IMR-90 (cell line): ENCODE measurements around the gene CDC42BPA. TPM values are rescaled to one million over a fixed set of nuclear protein-coding genes. Genes with fewer than 3 reads are reported as not detected.

Source experiments
- ATAC-seq: fragments of 200-7000 bp; cut with Tn5 transposase; 2 replicates; pipeline ENCODE4 v1.9.1; 2020; ENCODE audit warnings: low read depth, mild to moderate bottlenecking, moderate library complexity
- BruUV-seq: library from RNA; stranded (reverse); fragments of 400-500 nt; replicated peaks from 2 replicates; lab custom pipeline; 2021; lab: Mats Ljungman, UMichigan
- CTCF ChIA-PET: fragments of 300-600 bp; formaldehyde crosslinking; extraction: SDS; loops from one replicate; lab custom pipeline; 2021; ENCODE audit warnings: antibody characterized with exemption; lab: Yijun Ruan, JAX
- POLR2A ChIA-PET: fragments of 300-600 bp; sonication (Branson Sonifier 250); formaldehyde crosslinking; loops from one replicate; lab custom pipeline; 2022; ENCODE audit warnings: antibody characterized with exemption; ENCODE audit not compliant: unreplicated experiment; lab: Charles Lee
- DNase-seq: peaks from one replicate; pipeline ENCODE4 v3.0.0; 2013
- H2AFZ ChIP-seq: replicated peaks from 2 replicates; pipeline ENCODE3; 2013; ENCODE audit warnings: low read length, mild to moderate bottlenecking; ENCODE audit not compliant: poor library complexity
- H2AK5ac ChIP-seq: 2 replicates; pipeline ENCODE4 v1.6.1; 2013; ENCODE audit warnings: low read depth, low read length, inconsistent platforms
- H2AK9ac ChIP-seq: replicated peaks from 2 replicates; pipeline ENCODE3; 2013; ENCODE audit warnings: mild to moderate bottlenecking, low read depth, low read length, moderate library complexity; ENCODE audit not compliant: poor library complexity
- H2BK120ac ChIP-seq: 2 replicates; pipeline ENCODE4 v1.6.1; 2013; ENCODE audit warnings: low read depth, low read length, inconsistent platforms
- H2BK15ac ChIP-seq: 3 replicates; pipeline ENCODE4 v1.6.1; 2013; ENCODE audit warnings: low read depth, low read length, inconsistent platforms
- H2BK20ac ChIP-seq: 2 replicates; pipeline ENCODE4 v1.6.1; 2013; ENCODE audit warnings: low read depth, mild to moderate bottlenecking, inconsistent platforms, low read length, moderate library complexity
- H2BK5ac ChIP-seq: 2 replicates; pipeline ENCODE4 v1.6.1; 2013; ENCODE audit warnings: mild to moderate bottlenecking, low read depth, low read length, inconsistent platforms; ENCODE audit not compliant: poor library complexity, severe bottlenecking
- H3K14ac ChIP-seq: replicated peaks from 2 replicates; pipeline ENCODE4 v1.6.1; 2013; ENCODE audit warnings: low read depth, low read length, inconsistent platforms
- H3K18ac ChIP-seq: 2 replicates; pipeline ENCODE4 v1.6.1; 2013; ENCODE audit warnings: low read depth, low read length, control low read depth
- H3K23ac ChIP-seq: 2 replicates; pipeline ENCODE4 v1.6.1; 2013; ENCODE audit warnings: low read depth, low read length, inconsistent platforms
- H3K27ac ChIP-seq: 2 replicates; pipeline ENCODE4 v1.5.1; 2013; ENCODE audit warnings: mild to moderate bottlenecking, control low read depth, low read length; ENCODE audit not compliant: insufficient read depth
- H3K27me3 ChIP-seq: 2 replicates; pipeline ENCODE4 v1.6.1; 2013; ENCODE audit warnings: low read length; ENCODE audit not compliant: control insufficient read depth, insufficient read depth
- H3K36me3 ChIP-seq: 2 replicates; pipeline ENCODE4 v1.6.1; 2013; ENCODE audit warnings: low read length, mixed read lengths; ENCODE audit not compliant: control insufficient read depth, insufficient read depth
- H3K4ac ChIP-seq: 2 replicates; pipeline ENCODE4 v1.6.1; 2013; ENCODE audit warnings: low read depth, low read length, inconsistent platforms
- H3K4me1 ChIP-seq: 2 replicates; pipeline ENCODE4 v1.6.1; 2013; ENCODE audit warnings: low read length, mixed read lengths; ENCODE audit not compliant: control insufficient read depth, insufficient read depth
- H3K4me2 ChIP-seq: 2 replicates; pipeline ENCODE4 v1.6.1; 2013; ENCODE audit warnings: low read depth, mild to moderate bottlenecking, control low read depth, low read length, moderate library complexity
- H3K4me3 ChIP-seq: 2 replicates; pipeline ENCODE4 v1.5.1; 2013; ENCODE audit warnings: low read depth, mild to moderate bottlenecking, control low read depth, low read length, moderate library complexity; ENCODE audit not compliant: insufficient read depth
- H3K56ac ChIP-seq: 2 replicates; pipeline ENCODE4 v1.6.1; 2013; ENCODE audit warnings: low read length, inconsistent platforms; ENCODE audit not compliant: insufficient read depth; ENCODE audit errors: extremely low read depth
- H3K79me1 ChIP-seq, 2 experiments: 2 replicates each; pipeline ENCODE4 v1.6.1; 2013; ENCODE audit warnings: low read length in 2 of 2, inconsistent platforms in 1 of 2, low read depth in 1 of 2
- H3K9ac ChIP-seq: 2 replicates; pipeline ENCODE4 v1.6.1; 2013; ENCODE audit warnings: low read depth, low read length, control low read depth
- H3K9me1 ChIP-seq: 2 replicates; pipeline ENCODE4 v1.6.1; 2013; ENCODE audit warnings: low read length, inconsistent platforms; ENCODE audit not compliant: insufficient read depth
- H3K9me3 ChIP-seq: 2 replicates; pipeline ENCODE4 v1.6.1; 2013; ENCODE audit warnings: low read length; ENCODE audit not compliant: control insufficient read depth, insufficient read depth
- H4K20me1 ChIP-seq: 2 replicates; pipeline ENCODE4 v1.6.1; 2013; ENCODE audit warnings: low read length, inconsistent platforms; ENCODE audit not compliant: insufficient read depth
- H4K5ac ChIP-seq: 2 replicates; pipeline ENCODE4 v1.6.1; 2013; ENCODE audit warnings: mild to moderate bottlenecking, low read depth, low read length, control low read depth
- H4K8ac ChIP-seq, 2 experiments: 2 replicates each; pipeline ENCODE4 v1.6.1; 2013; ENCODE audit warnings: low read depth in 2 of 2, low read length in 2 of 2, control low read depth in 1 of 2, inconsistent platforms in 1 of 2
- H4K91ac ChIP-seq: 2 replicates; pipeline ENCODE4 v1.6.1; 2013; ENCODE audit warnings: low read depth, low read length, inconsistent platforms; ENCODE audit not compliant: insufficient read depth
- BHLHE40 ChIP-seq: fragments of 150-350 bp; IDR thresholded peaks from 2 replicates; pipeline ENCODE4 v1.6.1; 2016; ENCODE audit warnings: mild to moderate bottlenecking, low read depth, low read length
- CEBPB ChIP-seq: IDR thresholded peaks from 2 replicates; pipeline ENCODE4 v1.6.1; 2012; ENCODE audit warnings: low read depth, low read length, improper control_type of control experiment
- MXI1 ChIP-seq: IDR thresholded peaks from 2 replicates; pipeline ENCODE4 v1.6.1; 2012; ENCODE audit warnings: low read depth, mild to moderate bottlenecking, low read length, moderate library complexity, borderline replicate concordance
- RAD21 ChIP-seq: IDR thresholded peaks from 2 replicates; pipeline ENCODE4 v1.6.1; 2012; ENCODE audit warnings: low read length, improper control_type of control experiment
- WGBS, 2 experiments: methylation state at CpG; one replicate each; pipeline versions ENCODE4 v1.1.5 to v1.1.7; 2013; ENCODE audit warnings: missing lambda C conversion rate in 2 of 2; ENCODE audit not compliant: insufficient read length in 1 of 2; ENCODE audit errors: extremely low coverage in 2 of 2; 5-methylcytosine and 5-hydroxymethylcytosine counted together
- dilution Hi-C: fragments of 300-500 bp; cut with HindIII; formaldehyde crosslinking; loops from one replicate; pipeline ENCODE4 v1.14.3; 2018; ENCODE audit warnings: low sequenced_read_pairs; ENCODE audit not compliant: unreplicated experiment
- in situ Hi-C: fragments of 300-500 bp; cut with MboI; formaldehyde crosslinking; loops from 3 replicates; pipeline ENCODE4 v1.14.3; 2019; ENCODE audit warnings: low sequenced_read_pairs, inconsistent platforms, mixed read lengths
- intact Hi-C: fragments of 100-400 bp; cut with micrococcal nuclease; formaldehyde crosslinking; loops from 2 replicates; pipeline ENCODE4 v1.10.0; 2022
- polyA plus RNA-seq, 3 experiments: library from polyadenylated mRNA; depleted of rRNA; stranded (reverse); fragments of >200 nt; gene quantifications; 2 replicates each; pipeline ENCODE4 v1.2.3, GENCODE V29; 2012; ENCODE audit warnings: low replicate concordance in 1 of 3
- total RNA-seq: library from RNA; depleted of rRNA; stranded (reverse); fragments of >200 nt; gene quantifications from 2 replicates; pipeline ENCODE4 v1.2.3, GENCODE V29; 2012

CDC42BPA gene
- total and polyA plus RNA-seq, 2 of the 4 experiments (the other 2 are of a cell fraction), result 9.4 to 27.8 TPM

DNA sequence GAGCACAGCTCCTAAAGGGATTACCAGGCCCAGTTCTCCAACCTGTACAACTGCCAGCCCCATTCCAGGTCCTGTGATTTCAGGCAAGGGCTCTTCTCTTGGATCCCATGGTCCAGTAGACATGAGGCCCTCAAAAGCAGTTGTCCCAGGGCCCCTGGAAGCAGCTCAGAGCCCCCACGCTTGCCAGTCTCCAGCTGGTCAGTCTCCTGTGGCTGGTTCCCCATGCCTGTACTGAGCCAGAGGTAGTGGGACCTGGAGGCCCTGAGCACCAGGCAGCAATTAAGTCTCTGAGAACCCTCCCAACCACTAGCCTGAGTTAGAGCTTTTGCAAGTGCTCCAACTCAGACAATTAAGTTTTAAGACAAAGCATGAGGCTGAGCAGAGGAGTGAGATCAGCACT, 36.9 kb downstream of the CDC42BPA start:
- CTCF ChIA-PET, result no interaction called here

More for the DNA sequence above, 36.9 kb downstream of the CDC42BPA start:
- no peak overlapping the region for H3K27ac ChIP-seq
- H3K36me3 ChIP-seq, result peaks cover 6% of the 10 kb centered on the region; the same call in 1 of the 2 replicates
- H3K27me3 ChIP-seq, result no peaks in the 10 kb centered on the region
- H3K9me1 ChIP-seq, result peaks cover 3% of the 10 kb centered on the region; the same call in 1 of the 2 replicates
- H4K91ac ChIP-seq, result no peak overlapping the region
- dilution Hi-C loops (no loop called here), in situ Hi-C loops (no loop called here), intact Hi-C loops (no loop called here)
- H2AK9ac ChIP-seq, result no peak overlapping the region
- no peak overlapping the region for H2BK15ac ChIP-seq
- peaks cover 22% of the 10 kb centered on the region; the same call in 1 of the 2 replicates for H4K20me1 ChIP-seq
- no peak overlapping the region for H2AFZ ChIP-seq
- DNase-seq (no peak), ATAC-seq (no peak)
- peaks cover 38 to 48% of the 10 kb centered on the region in 2 experiments for H3K79me1 ChIP-seq
- WGBS, 2 experiments, result no CpG with 5 or more reads among the region's 1 CpG
- H3K56ac ChIP-seq, result no peak overlapping the region
- H2BK5ac ChIP-seq, result no peak overlapping the region
- H3K23ac ChIP-seq, result no peak overlapping the region
- TF ChIP-seq MXI1 (no peak), RAD21 (no peak), CEBPB (no peak), BHLHE40 (no peak)
- no TSS peak for BruUV-seq
- no peak overlapping the region for H3K18ac ChIP-seq
- H3K9ac ChIP-seq, result no peak overlapping the region
- no peak overlapping the region for H2AK5ac ChIP-seq
- H3K4me2 ChIP-seq, result no peak overlapping the region
- H3K9me3 ChIP-seq, result peaks cover 2% of the 10 kb centered on the region
- no peak overlapping the region for H2BK120ac ChIP-seq
- H4K8ac ChIP-seq, result no peak overlapping the region
- POLR2A ChIA-PET, result no interaction called here
- H3K4me1 ChIP-seq, result no peaks in the 10 kb centered on the region
- no peak overlapping the region for H3K14ac ChIP-seq
- H4K5ac ChIP-seq, result no peak overlapping the region
- no peak overlapping the region for H3K4ac ChIP-seq
- no peak overlapping the region for H2BK20ac ChIP-seq
- no peak overlapping the region for H3K4me3 ChIP-seq
